ENCODE measurements around the gene OTOG.

OTOG gene

GRCh38 chr11:17561526-17561925 is 14.5 kb downstream of the OTOG start:
- DNase-seq (ENCODE audit: low spot score): no peak

- no peak for DNase-seq (ENCODE audit: low spot score)
These were observed 16.2 kb downstream of the OTOG start for GRCh38 chr11:17563231-17563646.

- DNase-seq (ENCODE audit: low spot score): no peak
These were observed 17.1 kb downstream of the OTOG start for GRCh38 chr11:17563961-17564686.

GRCh38 chr11:17564687-17565042 is 17.6 kb downstream of the OTOG start:
- DNase-seq (ENCODE audit: low spot score): no peak

GRCh38 chr11:17568944-17569343 is 21.9 kb downstream of the OTOG start:
- no peak for DNase-seq (ENCODE audit: low spot score)

- DNase-seq (ENCODE audit: low spot score): no peak
These were observed 23.0 kb downstream of the OTOG start for GRCh38 chr11:17570034-17570433.

- no peak for DNase-seq (ENCODE audit: low spot score)
These were observed 24.6 kb downstream of the OTOG start for GRCh38 chr11:17571431-17572358.

- no peak for DNase-seq (ENCODE audit: low spot score)
These were observed 25.3 kb downstream of the OTOG start for GRCh38 chr11:17572359-17572690.

- no peak for DNase-seq (ENCODE audit: low spot score)
These were observed 25.9 kb downstream of the OTOG start for GRCh38 chr11:17572791-17573460.

GRCh38 chr11:17573526-17573925 is 26.5 kb downstream of the OTOG start:
- no peak for DNase-seq (ENCODE audit: low spot score)

GRCh38 chr11:17574141-17575091 is 27.4 kb downstream of the OTOG start:
- DNase-seq (ENCODE audit: low spot score): no peak

GRCh38 chr11:17575431-17576425 is 28.7 kb downstream of the OTOG start:
- DNase-seq (ENCODE audit: low spot score): no peak

GRCh38 chr11:17578296-17578695 is 31.2 kb downstream of the OTOG start:
- DNase-seq (ENCODE audit: low spot score): no peak

GRCh38 chr11:17578958-17579357 is 31.9 kb downstream of the OTOG start:
- DNase-seq (ENCODE audit: low spot score): no peak

- no peak for DNase-seq (ENCODE audit: low spot score)
These were observed 32.4 kb downstream of the OTOG start for GRCh38 chr11:17579451-17579850.

- DNase-seq (ENCODE audit: low spot score): no peak
These were observed 33.2 kb downstream of the OTOG start for GRCh38 chr11:17580271-17580670.

- DNase-seq (ENCODE audit: low spot score): no peak
These were observed 34.1 kb downstream of the OTOG start for GRCh38 chr11:17581036-17581731.

GRCh38 chr11:17581732-17582053 is 34.6 kb downstream of the OTOG start:
- no peak for DNase-seq (ENCODE audit: low spot score)

- DNase-seq (ENCODE audit: low spot score): no peak
These were observed 39.0 kb downstream of the OTOG start for GRCh38 chr11:17585911-17586695.

Measured in CD4-positive, alpha-beta T cell treated with Interleukin-6 at 100 ng/mL for 8 hours (primary cell).